GM21367 (cell line): ENCODE results near the gene KRT10.
"Not testable (repeated sequence)": the region's sequence is repeated elsewhere in the genome, so short reads cannot be mapped to it uniquely, and the experiment has no call there.

ENCODE experiments used
- ATAC-seq: cut with Tn5 transposase; IDR thresholded peaks from one replicate; pipeline ENCODE4 v1.9.1; 2021; ENCODE audit not compliant: unreplicated experiment

The KRT10 gene

GRCh38 chr17:40833882-40834281 lies 11.5 kb upstream of the KRT10 start:
- ATAC-seq = no peak

DNA sequence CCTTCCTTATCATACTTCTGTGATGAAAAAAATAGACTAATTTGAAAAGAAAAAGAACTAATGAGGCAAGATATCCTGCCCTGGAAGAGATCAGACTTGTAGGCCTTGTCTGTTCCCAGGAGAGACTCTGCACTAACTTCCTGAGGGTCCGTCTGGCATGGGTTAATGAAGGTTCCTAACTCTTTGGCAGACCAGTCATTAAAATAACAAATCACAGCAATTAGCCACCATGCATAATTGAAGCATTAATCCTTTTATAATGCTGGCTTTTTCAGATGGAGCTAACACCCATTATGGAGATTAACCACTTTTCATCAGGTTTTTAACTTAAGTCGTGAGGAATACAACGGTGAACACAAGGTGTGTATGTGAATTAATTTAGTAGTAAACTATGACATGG lies 10.4 kb upstream of the KRT10 start:
- no peak for ATAC-seq

DNA sequence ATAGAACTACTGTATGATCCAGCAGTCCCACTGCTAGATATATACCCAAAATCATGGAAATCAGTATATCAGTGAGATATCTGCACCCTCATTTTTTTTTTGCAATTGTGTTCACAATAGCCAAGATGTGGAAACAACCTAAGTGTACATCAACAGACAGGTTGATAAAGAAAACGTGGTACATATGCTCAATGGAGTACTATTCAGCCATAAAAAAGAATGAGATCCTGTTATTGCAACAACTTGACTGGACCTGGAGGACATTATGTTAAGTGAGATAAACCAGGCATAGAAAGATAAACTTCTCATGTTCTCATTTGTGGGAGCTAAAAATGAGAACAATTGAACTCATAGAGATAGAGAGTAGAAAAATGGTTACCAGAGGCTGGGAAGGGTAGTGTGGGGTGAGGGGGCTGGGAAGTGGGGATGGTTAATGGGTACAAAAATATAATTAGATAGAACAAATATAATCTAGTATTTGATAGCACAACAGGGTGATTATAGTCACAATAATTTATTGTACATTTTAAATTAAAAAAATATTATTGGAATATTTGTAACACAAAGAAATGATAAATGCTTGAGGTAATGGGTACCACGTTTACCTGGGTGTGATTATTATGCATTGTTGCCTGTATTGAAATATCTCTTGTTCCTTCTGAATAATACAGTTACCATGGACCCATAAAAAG lies 7.8 kb upstream of the KRT10 start:
- no peak for ATAC-seq

DNA sequence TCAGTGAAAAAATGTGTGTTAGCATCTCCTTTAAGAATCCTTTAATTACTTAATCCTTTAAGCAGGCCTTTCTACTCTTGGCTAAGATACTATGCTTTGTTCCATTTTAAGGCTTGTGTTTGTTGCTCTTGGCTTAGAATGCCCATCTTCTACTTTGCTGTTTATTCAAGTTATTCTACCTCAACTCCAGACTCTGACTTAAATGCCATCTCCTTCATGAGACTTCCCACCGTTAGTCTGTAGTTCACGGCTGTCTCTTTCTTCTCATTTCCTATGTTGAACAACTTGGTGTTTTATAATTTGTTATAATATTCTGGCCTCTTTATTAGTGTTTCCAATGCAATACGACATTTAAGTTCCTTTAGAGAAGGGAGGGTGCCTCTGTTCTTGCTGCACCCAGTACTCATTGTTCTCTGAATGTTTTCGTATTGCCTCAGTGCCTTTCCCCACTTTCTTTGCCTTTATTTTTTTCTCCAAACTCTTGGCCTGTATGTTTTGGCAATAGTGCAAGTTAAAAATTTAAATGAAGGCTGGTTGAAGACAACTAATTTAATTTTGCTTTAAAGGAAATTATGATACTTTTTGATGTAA lies 6.1 kb upstream of the KRT10 start:
- ATAC-seq = no peak

DNA sequence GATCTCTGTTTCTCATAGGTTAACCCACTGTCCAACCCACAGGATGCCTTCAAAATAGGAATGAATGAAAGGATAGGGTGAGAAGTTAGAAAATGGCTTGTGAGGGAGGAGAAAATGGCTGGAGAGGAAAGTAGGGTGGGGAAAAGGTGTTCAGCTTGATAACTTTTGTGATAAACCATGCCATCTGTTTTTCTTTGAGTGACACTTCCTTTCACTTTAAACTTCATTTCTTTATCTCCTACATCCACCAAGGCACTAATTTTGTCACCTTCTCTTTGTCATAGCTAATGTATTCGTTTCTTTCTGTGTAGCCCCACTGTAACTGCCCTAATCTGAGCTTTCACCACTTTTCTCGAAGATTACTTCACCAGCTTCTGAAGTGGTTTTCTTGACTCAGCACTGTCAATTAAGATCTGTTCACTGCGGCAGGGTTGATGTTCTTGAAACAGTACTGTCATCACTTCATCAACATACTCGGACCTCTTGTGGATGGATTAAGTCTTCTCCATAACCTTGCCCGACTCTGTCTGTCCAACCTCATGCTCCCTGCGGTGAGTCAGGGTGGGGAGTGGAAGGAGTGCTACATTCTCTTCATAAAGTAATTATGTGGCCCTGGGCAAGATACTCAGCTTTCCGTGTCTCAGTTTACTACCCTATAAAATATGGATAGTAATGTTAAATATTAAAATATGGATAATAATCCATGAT lies 5.5 kb upstream of the KRT10 start:
- no peak for ATAC-seq

GRCh38 chr17:40825599-40825998 lies 3.2 kb upstream of the KRT10 start:
- ATAC-seq = no peak

DNA sequence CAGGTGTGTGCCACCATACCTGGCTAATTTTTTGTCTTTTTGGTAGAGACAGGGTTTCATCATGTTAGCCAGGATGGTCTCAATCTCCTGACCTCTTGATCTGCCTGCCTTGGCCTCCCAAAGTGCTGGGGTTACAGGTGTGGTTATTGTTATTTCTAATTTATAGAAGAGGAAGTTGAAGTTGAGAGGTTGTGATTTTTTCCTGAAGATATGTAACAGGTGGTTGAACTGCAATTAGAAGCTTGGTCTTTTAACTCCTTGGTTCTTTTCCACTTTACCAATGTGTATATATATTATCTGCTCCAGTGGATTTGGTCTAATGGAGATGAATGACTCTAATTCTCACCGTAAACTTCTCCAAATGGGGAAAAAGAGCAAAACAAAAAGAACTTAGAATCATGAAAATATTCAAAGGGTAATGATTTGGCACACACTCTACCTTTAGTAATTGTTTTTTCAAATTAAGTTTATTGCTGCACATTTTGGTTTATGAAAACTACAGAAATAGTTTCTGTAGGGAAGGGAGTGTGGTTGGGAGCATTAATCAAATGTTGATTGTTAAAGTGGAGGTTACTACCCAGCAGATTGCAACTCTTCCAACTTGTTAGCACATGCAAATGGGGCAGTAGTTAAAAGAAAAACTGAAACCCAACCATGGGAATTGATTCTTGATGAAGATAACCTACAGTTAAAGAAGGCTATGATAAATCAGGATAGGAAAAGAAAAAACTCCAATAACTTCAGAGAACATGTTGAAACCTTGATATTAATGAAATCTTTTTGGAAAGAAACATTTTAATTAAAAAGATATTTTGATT lies 1.8 kb upstream of the KRT10 start:
- ATAC-seq = no peak

- no peak for ATAC-seq
Measured at GRCh38 chr17:40821536-40821935, 878 bp downstream of the KRT10 start.

DNA sequence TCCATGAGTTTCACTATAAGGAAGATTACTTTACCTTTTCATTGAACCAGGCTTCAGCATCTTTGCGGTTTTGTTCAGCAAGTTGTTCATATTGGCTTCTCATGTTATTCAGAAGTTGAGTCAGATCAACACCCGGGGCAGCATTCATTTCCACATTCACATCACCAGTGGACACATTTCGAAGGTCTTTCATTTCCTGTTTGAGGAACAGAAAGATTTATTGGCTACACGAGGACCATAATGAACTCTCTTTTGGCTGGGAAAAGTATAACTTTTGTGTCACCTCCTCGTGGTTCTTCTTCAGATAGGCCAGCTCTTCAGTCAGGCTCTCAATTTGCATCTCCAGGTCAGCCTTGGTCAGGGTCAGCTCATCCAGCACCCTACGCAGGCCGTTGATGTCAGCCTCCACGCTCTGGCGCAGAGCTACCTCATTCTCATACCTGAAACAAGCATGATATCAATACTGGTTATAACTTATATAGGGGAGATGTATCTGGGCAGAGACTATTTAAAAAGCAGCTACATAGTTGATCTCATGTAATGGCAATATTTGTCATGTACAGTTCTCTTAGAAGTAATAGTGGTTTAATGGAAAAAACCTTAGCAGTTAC lies 2.1 kb downstream of the KRT10 start:
- ATAC-seq = no peak

DNA sequence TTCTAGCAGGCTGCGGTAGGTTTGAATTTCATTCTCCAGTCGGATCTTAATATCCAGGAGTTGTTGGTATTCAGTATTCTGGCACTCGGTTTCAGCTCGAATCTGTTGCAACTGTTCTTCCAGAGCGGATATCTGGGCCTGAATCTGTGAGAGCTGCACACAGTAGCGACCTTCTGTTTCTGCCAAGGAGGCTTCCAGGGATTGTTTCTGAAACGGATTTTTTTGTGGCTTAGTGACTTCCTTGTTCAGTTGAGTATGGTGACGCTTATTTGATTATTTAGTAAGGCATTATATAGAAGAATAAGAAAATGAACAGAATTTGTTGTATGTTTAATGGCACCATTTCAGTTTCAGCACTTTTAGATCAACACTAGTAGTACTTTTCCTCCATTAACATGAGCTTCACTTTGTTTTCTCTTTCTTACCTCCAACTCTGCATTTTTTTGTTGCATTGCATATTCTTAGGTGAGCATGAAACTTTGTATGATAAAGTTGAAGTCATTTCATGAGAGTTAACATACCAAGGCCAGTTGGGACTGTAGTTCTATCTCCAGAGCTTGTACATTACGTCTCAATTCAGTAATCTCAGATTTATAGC lies 2.8 kb downstream of the KRT10 start:
- no peak for ATAC-seq

DNA sequence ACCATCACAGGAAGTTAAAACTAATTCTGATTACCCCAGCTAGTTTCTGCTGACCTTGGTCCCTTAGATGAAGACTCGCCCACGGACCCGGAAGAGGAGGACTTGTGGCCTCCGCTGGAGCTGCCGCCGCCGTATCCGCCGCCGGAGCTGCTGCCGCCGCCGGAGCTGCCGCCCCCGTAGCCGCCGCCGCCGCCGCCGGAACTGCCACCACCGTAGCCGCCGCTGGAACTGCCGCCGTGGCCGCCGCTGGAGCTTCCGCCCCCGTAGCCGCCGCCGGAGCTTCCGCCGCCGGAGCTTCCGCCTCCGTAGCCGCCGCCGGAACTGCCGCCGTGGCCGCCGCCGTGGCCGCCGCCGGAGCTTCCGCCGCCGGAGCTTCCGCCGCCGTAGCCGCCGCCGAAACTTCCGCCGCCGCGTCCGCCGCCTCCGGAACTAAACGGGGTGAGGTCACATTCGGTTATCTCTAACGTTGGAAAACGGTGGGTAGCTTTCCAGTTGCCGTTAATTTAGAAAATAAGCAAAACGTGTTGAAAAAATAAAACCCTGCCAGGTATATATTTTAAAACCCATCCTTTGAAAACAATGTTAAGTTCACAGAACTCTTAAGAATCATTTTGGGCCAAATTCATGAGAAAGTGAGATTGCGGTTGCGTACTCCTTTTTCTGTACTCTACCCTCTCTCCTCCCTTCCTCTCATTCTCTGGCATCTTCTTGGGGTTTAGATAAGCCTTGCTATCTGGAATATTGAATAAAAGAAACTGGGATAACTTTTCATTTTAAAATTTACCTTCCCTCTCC lies 3.5 kb downstream of the KRT10 start:
- ATAC-seq = no peak

GRCh38 chr17:40818343-40818732 lies 4.1 kb downstream of the KRT10 start:
- ATAC-seq = no peak

GRCh38 chr17:40817103-40817682 lies 5.2 kb downstream of the KRT10 start:
- ATAC-seq = no peak

DNA sequence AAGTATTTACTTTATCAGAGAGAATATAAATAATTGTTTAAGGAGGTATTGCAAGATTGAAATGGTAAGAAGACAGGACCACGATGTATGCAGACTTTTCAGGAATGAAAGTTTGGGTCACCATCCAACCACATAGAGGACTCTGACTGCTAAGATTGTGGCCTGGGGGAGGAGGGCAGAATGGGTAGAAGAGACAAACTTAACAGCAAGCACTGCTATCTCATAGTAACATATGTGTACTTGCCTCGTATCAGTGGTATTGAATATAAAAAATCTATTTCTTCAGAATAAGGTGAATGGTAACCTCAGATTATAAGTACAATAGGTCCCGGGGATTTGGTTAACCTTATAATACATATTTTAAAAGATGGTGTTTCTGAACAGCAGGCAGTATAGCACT lies 5.8 kb downstream of the KRT10 start:
- no peak for ATAC-seq

DNA sequence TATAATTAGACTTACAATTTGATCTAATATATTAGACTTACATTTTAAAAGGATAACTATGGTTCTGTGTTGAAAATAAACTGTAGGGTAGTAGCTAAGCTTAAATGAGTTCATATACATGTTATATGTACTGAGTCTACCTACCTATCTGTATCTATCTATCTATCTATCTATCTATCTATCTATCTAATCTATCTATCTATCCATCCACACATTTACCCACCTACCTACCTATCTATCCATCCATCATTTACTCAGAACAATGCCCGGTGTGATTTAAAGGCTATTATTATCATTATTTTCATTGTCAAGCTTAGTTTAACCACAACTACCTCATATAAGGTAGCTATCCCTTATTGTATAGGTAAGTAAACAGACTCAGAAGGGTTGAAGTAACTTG lies 7.0 kb downstream of the KRT10 start:
- ATAC-seq = no peak

- not testable (repeated sequence) for ATAC-seq
Measured at GRCh38 chr17:40814657-40815056, 7.8 kb downstream of the KRT10 start.

- ATAC-seq = no peak
Measured at GRCh38 chr17:40813804-40814203, 8.6 kb downstream of the KRT10 start.

GRCh38 chr17:40812639-40813038 lies 9.8 kb downstream of the KRT10 start:
- ATAC-seq = no peak

GRCh38 chr17:40810494-40810893 lies 11.9 kb downstream of the KRT10 start:
- ATAC-seq = no peak
